Spleen (tissue), 7 donors: ENCODE measurements around the gene PRR23A.

ENCODE experiments used
- POLR2A ChIP-seq, 3 donors: fragments of 450-650 bp; IDR thresholded peaks; one replicate each; pipeline ENCODE4 v1.5.1; 2017; ENCODE audit warnings: antibody characterized with exemption in 3 of 3, mild to moderate bottlenecking in 1 of 3
- TF ChIP-seq, protein P1 (sequence below), 11 experiments: fragments of 200-600 bp in 7 of 11; fragments of 450-650 bp in 4 of 11; sonication (generic) in 4 of 11; IDR thresholded peaks in 8 of 11; conservative IDR thresholded peaks in 3 of 11; 1 replicate in 7 of 11; 2 replicates in 4 of 11; pipeline versions ENCODE4 v1.4.0 to v1.8.0; 2016 to 2021; ENCODE audit warnings: antibody characterized with exemption in 11 of 11, inconsistent platforms in 4 of 11, mild to moderate bottlenecking in 1 of 11
- donor health status: DM: no; HTN: no; CAD: no; lungs with moderate emphysema.
- donor health status: DM: no; HTN: no; CAD: no.
- donor health status: DM: no; HTN: no; CAD: no.

DNA sequence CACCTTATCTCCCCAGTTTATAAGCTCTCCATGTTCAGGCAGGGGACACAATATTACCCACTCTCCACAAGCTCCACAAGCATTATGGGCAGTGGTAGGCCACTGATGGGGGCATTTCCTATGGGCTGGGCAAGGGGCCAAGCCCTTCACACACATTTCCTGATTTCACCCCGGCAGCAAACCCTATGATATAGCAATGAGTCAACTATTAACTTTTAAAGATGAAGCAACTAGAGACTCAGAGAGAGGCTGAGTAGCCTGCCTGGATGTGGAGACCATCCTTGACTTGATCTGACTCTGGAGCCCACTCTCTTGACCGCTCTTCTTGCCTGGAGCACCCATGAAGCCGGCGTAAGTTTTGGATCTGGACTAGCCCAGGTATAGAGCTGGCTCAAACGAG, 31.6 kb downstream of the PRR23A start:
- TF ChIP-seq POLR2A (IDR thresholded peaks at IDR 0.05), result no peak
- TF ChIP-seq, protein P1, sequence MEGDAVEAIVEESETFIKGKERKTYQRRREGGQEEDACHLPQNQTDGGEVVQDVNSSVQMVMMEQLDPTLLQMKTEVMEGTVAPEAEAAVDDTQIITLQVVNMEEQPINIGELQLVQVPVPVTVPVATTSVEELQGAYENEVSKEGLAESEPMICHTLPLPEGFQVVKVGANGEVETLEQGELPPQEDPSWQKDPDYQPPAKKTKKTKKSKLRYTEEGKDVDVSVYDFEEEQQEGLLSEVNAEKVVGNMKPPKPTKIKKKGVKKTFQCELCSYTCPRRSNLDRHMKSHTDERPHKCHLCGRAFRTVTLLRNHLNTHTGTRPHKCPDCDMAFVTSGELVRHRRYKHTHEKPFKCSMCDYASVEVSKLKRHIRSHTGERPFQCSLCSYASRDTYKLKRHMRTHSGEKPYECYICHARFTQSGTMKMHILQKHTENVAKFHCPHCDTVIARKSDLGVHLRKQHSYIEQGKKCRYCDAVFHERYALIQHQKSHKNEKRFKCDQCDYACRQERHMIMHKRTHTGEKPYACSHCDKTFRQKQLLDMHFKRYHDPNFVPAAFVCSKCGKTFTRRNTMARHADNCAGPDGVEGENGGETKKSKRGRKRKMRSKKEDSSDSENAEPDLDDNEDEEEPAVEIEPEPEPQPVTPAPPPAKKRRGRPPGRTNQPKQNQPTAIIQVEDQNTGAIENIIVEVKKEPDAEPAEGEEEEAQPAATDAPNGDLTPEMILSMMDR (IDR thresholded peaks at IDR 0.05 in 8 of 11, conservative IDR thresholded peaks at IDR 0.05 in 3 of 11), result no peak
